ENCODE data around the gene CDR2. TPM values are rescaled to one million over a fixed set of nuclear protein-coding genes. Genes with fewer than 3 reads are reported as not detected.

CDR2 gene
- total and polyA plus RNA-seq, 2 of the 13 experiments (the other 11 are each of a cell fraction or from before 2014, with no cell fraction given), result 59.0 to 78.9 TPM

DNA sequence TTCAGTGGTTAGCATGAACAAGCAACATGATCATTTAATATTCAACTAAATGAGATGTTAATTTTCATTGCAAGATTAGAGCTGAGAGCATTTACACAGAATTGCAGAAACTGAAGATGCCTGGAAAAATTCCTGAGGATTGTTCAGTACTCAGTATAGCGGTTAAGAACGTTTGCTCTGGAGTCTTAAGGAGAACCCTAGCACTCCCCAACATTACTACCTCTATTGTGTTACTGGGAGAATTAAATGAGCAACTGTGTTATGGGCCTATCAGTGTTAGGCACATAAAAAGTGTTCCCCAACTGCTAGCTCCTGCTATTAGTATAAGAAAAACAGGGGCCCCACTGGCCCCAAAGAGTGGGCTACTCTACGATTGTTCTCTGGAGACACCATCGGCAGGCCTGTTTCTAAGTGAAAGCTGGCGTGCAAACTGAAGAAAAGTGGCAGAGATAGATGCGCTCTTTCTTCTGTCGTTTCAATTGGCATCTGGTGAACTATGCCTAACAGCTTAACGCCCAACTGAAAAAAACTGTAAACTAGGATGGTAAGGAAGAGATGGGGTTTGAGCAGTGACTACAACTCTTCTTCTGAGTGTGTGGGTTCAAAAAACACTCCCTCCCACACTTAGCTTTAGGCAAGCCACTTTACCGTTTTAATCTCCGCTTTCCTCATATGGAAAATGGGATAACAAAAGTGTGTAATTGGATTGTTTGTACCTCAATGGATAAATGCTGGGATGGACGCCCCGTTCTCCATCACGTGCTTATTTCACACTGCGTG lies 1.3 kb downstream of the CDR2 start (continued):
- TF ChIP-seq, protein P1, sequence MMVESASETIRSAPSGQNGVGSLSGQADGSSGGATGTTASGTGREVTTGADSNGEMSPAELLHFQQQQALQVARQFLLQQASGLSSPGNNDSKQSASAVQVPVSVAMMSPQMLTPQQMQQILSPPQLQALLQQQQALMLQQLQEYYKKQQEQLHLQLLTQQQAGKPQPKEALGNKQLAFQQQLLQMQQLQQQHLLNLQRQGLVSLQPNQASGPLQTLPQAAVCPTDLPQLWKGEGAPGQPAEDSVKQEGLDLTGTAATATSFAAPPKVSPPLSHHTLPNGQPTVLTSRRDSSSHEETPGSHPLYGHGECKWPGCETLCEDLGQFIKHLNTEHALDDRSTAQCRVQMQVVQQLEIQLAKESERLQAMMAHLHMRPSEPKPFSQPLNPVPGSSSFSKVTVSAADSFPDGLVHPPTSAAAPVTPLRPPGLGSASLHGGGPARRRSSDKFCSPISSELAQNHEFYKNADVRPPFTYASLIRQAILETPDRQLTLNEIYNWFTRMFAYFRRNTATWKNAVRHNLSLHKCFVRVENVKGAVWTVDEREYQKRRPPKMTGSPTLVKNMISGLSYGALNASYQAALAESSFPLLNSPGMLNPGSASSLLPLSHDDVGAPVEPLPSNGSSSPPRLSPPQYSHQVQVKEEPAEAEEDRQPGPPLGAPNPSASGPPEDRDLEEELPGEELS (CRISPR knock-in tag; IDR thresholded peaks at IDR 0.05), result no peak
- TF ChIP-seq ZNF263 (CRISPR knock-in tag; IDR thresholded peaks at IDR 0.05), result no peak
- no peak for TF ChIP-seq FOXJ3 (CRISPR knock-in tag; IDR thresholded peaks at IDR 0.05; ENCODE audit: borderline replicate concordance)
- TF ChIP-seq REXO4 (CRISPR knock-in tag; IDR thresholded peaks at IDR 0.05; ENCODE audit: borderline replicate concordance), result no peak
- TF ChIP-seq YEATS4 (CRISPR knock-in tag; IDR thresholded peaks at IDR 0.05; ENCODE audit: borderline replicate concordance), result no peak
- TF ChIP-seq BRCA1 (CRISPR knock-in tag; IDR thresholded peaks at IDR 0.05), result no peak
- 0 out of 2 replicates have a peak, but pooled peaks have one; percentile 18 for TF ChIP-seq ZNF235 (CRISPR knock-in tag; IDR thresholded peaks at IDR 0.05; ENCODE audit: borderline replicate concordance)
- TF ChIP-seq FOXK2 (IDR thresholded peaks at IDR 0.05), result no peak
- TF ChIP-seq GATA4 (IDR thresholded peaks at IDR 0.05; ENCODE audit: borderline replicate concordance, low read depth), result no peak
- no peak for TF ChIP-seq ZNF382 (CRISPR knock-in tag; IDR thresholded peaks at IDR 0.05; ENCODE audit: borderline replicate concordance)
- TF ChIP-seq ZNF468 (CRISPR knock-in tag; IDR thresholded peaks at IDR 0.05), result no peak
- TF ChIP-seq ZNF260 (CRISPR knock-in tag; IDR thresholded peaks at IDR 0.05; ENCODE audit: borderline replicate concordance, low read depth), result no peak
- no peak for TF ChIP-seq ADNP (CRISPR knock-in tag; IDR thresholded peaks at IDR 0.05)
- TF ChIP-seq ZNF432 (CRISPR knock-in tag; IDR thresholded peaks at IDR 0.05; ENCODE audit: borderline replicate concordance), result no peak
- no peak for TF ChIP-seq ZNF232 (CRISPR knock-in tag; IDR thresholded peaks at IDR 0.05; ENCODE audit: borderline replicate concordance)
- no peak for TF ChIP-seq ZBTB7B (CRISPR knock-in tag; IDR thresholded peaks at IDR 0.05)
- no peak; the same call in 1 of the 2 replicates for TF ChIP-seq ZNF619 (CRISPR knock-in tag; IDR thresholded peaks at IDR 0.05)
- TF ChIP-seq SOX13 (IDR thresholded peaks at IDR 0.05), result no peak
- no peak for TF ChIP-seq SOX13 (CRISPR knock-in tag; conservative IDR thresholded peaks at IDR 0.05 in 1 of 2, IDR thresholded peaks at IDR 0.05 in 1 of 2)
- TF ChIP-seq JARID2 (CRISPR knock-in tag; IDR thresholded peaks at IDR 0.05; ENCODE audit: insufficient replicate concordance), result no peak
- TF ChIP-seq ELF3 (CRISPR knock-in tag; IDR thresholded peaks at IDR 0.05), result no peak
- no peak; the same call in 1 of the 2 replicates for TF ChIP-seq LBX2 (CRISPR knock-in tag; IDR thresholded peaks at IDR 0.05; ENCODE audit: borderline replicate concordance)
- TF ChIP-seq KMT2A (CRISPR knock-in tag; IDR thresholded peaks at IDR 0.05), result no peak
- no peak for TF ChIP-seq ZNF30 (CRISPR knock-in tag; IDR thresholded peaks at IDR 0.05)
- no peak for TF ChIP-seq NFIC (IDR thresholded peaks at IDR 0.05; ENCODE audit: low read length)
- TF ChIP-seq ISL2 (CRISPR knock-in tag; IDR thresholded peaks at IDR 0.05), result no peak
- no peak for TF ChIP-seq HMGA1 (CRISPR knock-in tag; conservative IDR thresholded peaks at IDR 0.05)
- no peak for TF ChIP-seq ZFP36L2 (CRISPR knock-in tag; IDR thresholded peaks at IDR 0.05)
- no peak for TF ChIP-seq CEBPG (CRISPR knock-in tag; IDR thresholded peaks at IDR 0.05)
- TF ChIP-seq ZNF709 (CRISPR knock-in tag; IDR thresholded peaks at IDR 0.05), result no peak
- no peak for TF ChIP-seq ZNF660 (CRISPR knock-in tag; IDR thresholded peaks at IDR 0.05; ENCODE audit: borderline replicate concordance, low read depth)
- no peak for TF ChIP-seq ZNF605 (CRISPR knock-in tag; IDR thresholded peaks at IDR 0.05)
- TF ChIP-seq ATM (IDR thresholded peaks at IDR 0.05; ENCODE audit: borderline replicate concordance), result no peak

Measured in HepG2 (cell line).